HepG2 (cell line): Measurements from ENCODE around the gene COG1. TPM values are rescaled to one million over a fixed set of nuclear protein-coding genes. Genes with fewer than 3 reads are reported as not detected.

Experiments used
- CBFB ChIP-seq: sonication (generic); formaldehyde crosslinking; IDR thresholded peaks from 2 replicates; pipeline ENCODE4 v1.4.0; 2020; ENCODE audit warnings: missing genetic modification reagents
- CENPX ChIP-seq: sonication (generic); formaldehyde crosslinking; IDR thresholded peaks from 2 replicates; pipeline ENCODE4 v1.9.0; 2021; ENCODE audit warnings: mild to moderate bottlenecking, missing genetic modification reagents, moderate library complexity
- DR1 ChIP-seq: sonication (generic); formaldehyde crosslinking; IDR thresholded peaks from 2 replicates; pipeline ENCODE4 v1.8.0; 2021; ENCODE audit warnings: mild to moderate bottlenecking, missing genetic modification reagents, inconsistent platforms
- ERF ChIP-seq: IDR thresholded peaks from 2 replicates; pipeline ENCODE4 v1.6.1; 2018; ENCODE audit warnings: missing biosample characterization, missing genetic modification reagents
- MXD4 ChIP-seq: IDR thresholded peaks from 2 replicates; pipeline ENCODE4 v1.6.1; 2016; ENCODE audit warnings: mild to moderate bottlenecking, missing biosample characterization, missing genetic modification reagents
- MZF1 ChIP-seq: sonication (generic); formaldehyde crosslinking; IDR thresholded peaks from 2 replicates; pipeline ENCODE4 v1.8.1; 2023; ENCODE audit warnings: mild to moderate bottlenecking, missing genetic modification reagents, borderline replicate concordance
- POLR2G ChIP-seq: fragments of 200-400 bp; formaldehyde crosslinking; IDR thresholded peaks from 2 replicates; pipeline ENCODE4 v1.6.1; 2018; ENCODE audit warnings: mild to moderate bottlenecking, low read depth, low read length, moderate library complexity
- RERE ChIP-seq: IDR thresholded peaks from 2 replicates; pipeline ENCODE4 v1.6.1; 2016; ENCODE audit warnings: low read depth, missing genetic modification reagents, missing compliant biosample characterization
- SNAPC2 ChIP-seq: sonication (generic); formaldehyde crosslinking; IDR thresholded peaks from 2 replicates; pipeline ENCODE4 v1.8.1; 2022; ENCODE audit warnings: mild to moderate bottlenecking, missing genetic modification reagents
- SYNCRIP ChIP-seq: fragments of 200-400 bp; formaldehyde crosslinking; IDR thresholded peaks from 2 replicates; pipeline ENCODE4 v1.6.1; 2018; ENCODE audit warnings: mild to moderate bottlenecking, low read depth, low read length; ENCODE audit not compliant: insufficient read depth
- ZBTB37 ChIP-seq: sonication (generic); formaldehyde crosslinking; IDR thresholded peaks from 2 replicates; pipeline ENCODE4 v1.4.0; 2020; ENCODE audit warnings: mild to moderate bottlenecking, missing genetic modification reagents
- ZNF296 ChIP-seq: sonication (generic); formaldehyde crosslinking; conservative IDR thresholded peaks from 2 replicates; pipeline ENCODE4 v1.5.0; 2020; ENCODE audit warnings: mild to moderate bottlenecking, missing genetic modification reagents
- ZNF34 ChIP-seq: sonication (generic); formaldehyde crosslinking; IDR thresholded peaks from 2 replicates; pipeline ENCODE4 v1.4.0; 2020; ENCODE audit warnings: mild to moderate bottlenecking, missing genetic modification reagents, borderline replicate concordance
- ZNF354B ChIP-seq: sonication (generic); formaldehyde crosslinking; IDR thresholded peaks from 2 replicates; pipeline ENCODE4 v1.8.0; 2022; ENCODE audit warnings: mild to moderate bottlenecking, missing genetic modification reagents
- ZNF446 ChIP-seq: sonication (generic); formaldehyde crosslinking; IDR thresholded peaks from 2 replicates; pipeline ENCODE4 v1.5.0; 2020; ENCODE audit warnings: mild to moderate bottlenecking, missing genetic modification reagents
- ZNF496 ChIP-seq: sonication (generic); formaldehyde crosslinking; IDR thresholded peaks from 2 replicates; pipeline ENCODE4 v1.8.1; 2023; ENCODE audit warnings: mild to moderate bottlenecking, moderate library complexity, missing genetic modification reagents; ENCODE audit not compliant: insufficient replicate concordance
- ZNF530 ChIP-seq: sonication (generic); formaldehyde crosslinking; IDR thresholded peaks from 2 replicates; pipeline ENCODE4 v1.5.0; 2020; ENCODE audit warnings: low read depth, mild to moderate bottlenecking, missing genetic modification reagents
- ZNF552 ChIP-seq: sonication (generic); formaldehyde crosslinking; IDR thresholded peaks from 2 replicates; pipeline ENCODE4 v1.9.0; 2022; ENCODE audit warnings: missing genetic modification reagents, mild to moderate bottlenecking, borderline replicate concordance
- ZNF749 ChIP-seq: sonication (generic); formaldehyde crosslinking; IDR thresholded peaks from 2 replicates; pipeline ENCODE4 v1.8.0; 2022; ENCODE audit warnings: mild to moderate bottlenecking, missing genetic modification reagents, moderate library complexity, borderline replicate concordance
- polyA plus RNA-seq, 8 experiments: library from polyadenylated mRNA; depleted of rRNA in 3 of 8; stranded (reverse) in 7 of 8; unstranded in 1 of 8; fragments of >200 nt; fragmentation: Illumina TruSeq in 4 of 8; extraction: Trizol in 4 of 8; gene quantifications; 2 replicates each; pipeline versions ENCODE4 v1.2.1 to v1.2.3, GENCODE V29; 2011 to 2016; ENCODE audit warnings: low read depth in 4 of 8, missing spikeins in 1 of 8, mixed read lengths in 1 of 8; ENCODE audit not compliant: insufficient read depth in 1 of 8
- total RNA-seq, 5 experiments: library from RNA; depleted of rRNA; stranded (reverse); fragments of >200 nt; fragmentation: Illumina TruSeq; extraction: Trizol; gene quantifications; 2 replicates each; pipeline ENCODE4 v1.2.3, GENCODE V29; 2016; ENCODE audit warnings: low read depth in 1 of 5
- TF ChIP-seq, protein P1 (sequence below): conservative IDR thresholded peaks from 2 replicates; pipeline ENCODE4 v1.6.1; 2018; ENCODE audit warnings: missing genetic modification reagents
- TF ChIP-seq, protein P2 (sequence below): IDR thresholded peaks from 2 replicates; pipeline ENCODE4 v1.6.1; 2016; ENCODE audit warnings: control low read depth

Gene COG1
- total and polyA plus RNA-seq, 2 of the 13 experiments (the other 11 are each of a cell fraction or from before 2014, with no cell fraction given) = 36.6 to 39.7 TPM

- TF ChIP-seq, protein P1, sequence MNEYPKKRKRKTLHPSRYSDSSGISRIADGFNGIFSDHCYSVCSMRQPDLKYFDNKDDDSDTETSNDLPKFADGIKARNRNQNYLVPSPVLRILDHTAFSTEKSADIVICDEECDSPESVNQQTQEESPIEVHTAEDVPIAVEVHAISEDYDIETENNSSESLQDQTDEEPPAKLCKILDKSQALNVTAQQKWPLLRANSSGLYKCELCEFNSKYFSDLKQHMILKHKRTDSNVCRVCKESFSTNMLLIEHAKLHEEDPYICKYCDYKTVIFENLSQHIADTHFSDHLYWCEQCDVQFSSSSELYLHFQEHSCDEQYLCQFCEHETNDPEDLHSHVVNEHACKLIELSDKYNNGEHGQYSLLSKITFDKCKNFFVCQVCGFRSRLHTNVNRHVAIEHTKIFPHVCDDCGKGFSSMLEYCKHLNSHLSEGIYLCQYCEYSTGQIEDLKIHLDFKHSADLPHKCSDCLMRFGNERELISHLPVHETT (CRISPR knock-in tag) = no peak
- no peak; the same call in 1 of the 2 replicates for TF ChIP-seq ZNF749
- TF ChIP-seq ZNF296 (CRISPR knock-in tag) = no peak
- no peak for TF ChIP-seq ZBTB37 (CRISPR knock-in tag)
- TF ChIP-seq CBFB (CRISPR knock-in tag) = 0 out of 2 replicates have a peak, but pooled peaks have one; percentile 43
- no peak for TF ChIP-seq RERE
- TF ChIP-seq ZNF530 (CRISPR knock-in tag) = no peak
- no peak for TF ChIP-seq POLR2G
- no peak for TF ChIP-seq SNAPC2
- no peak for TF ChIP-seq MZF1 (CRISPR knock-in tag)
- TF ChIP-seq CENPX (CRISPR knock-in tag) = no peak
- TF ChIP-seq ZNF34 (CRISPR knock-in tag) = no peak
- peak; percentile 58; the same call in 1 of the 2 replicates for TF ChIP-seq MXD4 (CRISPR knock-in tag)
- no peak for TF ChIP-seq SYNCRIP
- no peak for TF ChIP-seq ZNF552
- TF ChIP-seq, protein P2, sequence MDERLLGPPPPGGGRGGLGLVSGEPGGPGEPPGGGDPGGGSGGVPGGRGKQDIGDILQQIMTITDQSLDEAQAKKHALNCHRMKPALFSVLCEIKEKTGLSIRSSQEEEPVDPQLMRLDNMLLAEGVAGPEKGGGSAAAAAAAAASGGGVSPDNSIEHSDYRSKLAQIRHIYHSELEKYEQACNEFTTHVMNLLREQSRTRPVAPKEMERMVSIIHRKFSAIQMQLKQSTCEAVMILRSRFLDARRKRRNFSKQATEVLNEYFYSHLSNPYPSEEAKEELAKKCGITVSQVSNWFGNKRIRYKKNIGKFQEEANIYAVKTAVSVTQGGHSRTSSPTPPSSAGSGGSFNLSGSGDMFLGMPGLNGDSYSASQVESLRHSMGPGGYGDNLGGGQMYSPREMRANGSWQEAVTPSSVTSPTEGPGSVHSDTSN (CRISPR knock-in tag) = no peak
- TF ChIP-seq ZNF496 (CRISPR knock-in tag) = no peak
- TF ChIP-seq ERF = no peak
- no peak for TF ChIP-seq DR1 (CRISPR knock-in tag)
- no peak for TF ChIP-seq ZNF446 (CRISPR knock-in tag)
- no peak for TF ChIP-seq ZNF354B (CRISPR knock-in tag)
These were observed 39.9 kb downstream of the COG1 start (continued) for GRCh38 chr17:73232587-73233373.
